Activated CD8-positive, alpha-beta memory T cell treated with anti-CD3 and anti-CD28 coated beads, Interleukin-2, amount 50 U/mL, for 24 hours (primary cell): ENCODE results near the gene IKZF4.
"Not testable (repeated sequence)": the region's sequence is repeated elsewhere in the genome, so short reads cannot be mapped to it uniquely, and the experiment has no call there.

Source experiments
- DNase-seq: peaks from one replicate; pipeline ENCODE4 v3.0.0-alpha.2; 2020; ENCODE audit errors: extremely low read depth

Gene IKZF4

DNA sequence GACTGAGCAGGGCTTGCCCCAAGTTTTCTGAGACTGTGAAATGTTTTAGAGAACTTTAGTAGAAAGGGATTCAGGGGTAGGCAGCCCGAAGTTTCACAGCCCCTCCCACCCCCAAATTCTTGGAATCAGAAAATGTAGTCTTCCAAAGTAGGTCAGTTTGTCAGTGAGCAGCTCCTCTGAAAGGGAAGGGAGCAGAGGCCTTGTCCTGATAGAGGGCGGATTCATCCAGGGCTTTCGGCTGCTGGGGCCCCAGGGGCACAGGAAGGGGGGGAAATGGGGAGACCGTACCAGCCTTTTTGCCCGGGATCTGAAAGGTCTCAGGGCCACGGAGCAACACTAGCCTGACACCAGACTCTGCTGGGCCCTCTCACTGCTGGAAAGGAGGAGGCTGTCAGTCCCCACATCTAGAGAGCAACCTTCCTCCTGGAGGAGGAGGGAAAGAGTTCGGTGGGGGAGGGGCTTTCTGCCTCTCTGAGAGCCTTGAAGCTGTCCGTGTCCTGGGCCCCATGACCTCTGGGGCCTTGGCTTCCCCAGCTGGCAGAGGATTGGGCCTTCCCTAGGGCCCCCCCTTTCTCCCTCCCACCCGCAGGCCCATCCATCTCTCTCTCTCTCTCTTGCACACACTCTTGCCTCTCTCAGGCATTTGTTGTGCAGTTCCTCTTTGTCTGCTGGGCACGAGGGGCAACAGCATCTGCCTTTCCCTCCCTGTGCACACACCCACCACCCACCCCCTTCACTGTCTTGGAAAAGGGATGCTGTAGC, at the start of gene IKZF4:
Gene IKZF4 (plus strand): TSS at position 621 of the 762 bp plus-strand sequence. CDS start 451 bp downstream, outside the sequence.
- no peak for DNase-seq

DNA sequence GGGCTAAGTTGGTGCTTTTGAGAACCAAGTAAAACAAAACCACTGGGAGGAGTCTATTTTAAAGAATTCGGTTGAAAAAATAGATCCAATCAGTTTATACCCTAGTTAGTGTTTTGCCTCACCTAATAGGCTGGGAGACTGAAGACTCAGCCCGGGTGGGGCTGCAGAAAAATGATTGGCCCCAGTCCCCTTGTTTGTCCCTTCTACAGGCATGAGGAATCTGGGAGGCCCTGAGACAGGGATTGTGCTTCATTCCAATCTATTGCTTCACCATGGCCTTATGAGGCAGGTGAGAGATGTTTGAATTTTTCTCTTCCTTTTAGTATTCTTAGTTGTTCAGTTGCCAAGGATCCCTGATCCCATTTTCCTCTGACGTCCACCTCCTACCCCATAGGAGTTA, 48.8 kb upstream of the IKZF4 start:
- DNase-seq: no peak

DNA sequence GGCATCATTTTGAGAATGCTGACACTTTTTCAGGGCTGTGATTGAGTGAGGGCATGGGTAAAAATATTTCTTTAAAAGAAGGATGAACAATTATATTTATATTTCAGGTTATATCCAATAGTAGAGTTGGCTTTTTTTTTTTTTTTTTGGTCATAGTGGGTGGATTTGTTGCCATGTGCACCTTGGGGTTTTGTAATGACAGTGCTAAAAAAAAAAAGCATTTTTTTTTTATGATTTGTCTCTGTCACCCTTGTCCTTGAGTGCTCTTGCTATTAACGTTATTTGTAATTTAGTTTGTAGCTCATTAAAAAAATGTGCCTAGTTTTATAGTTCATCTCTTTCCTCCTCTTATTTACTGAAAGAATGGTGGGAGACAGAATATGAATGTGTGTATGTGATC, 48.4 kb upstream of the IKZF4 start:
- DNase-seq: no peak

DNA sequence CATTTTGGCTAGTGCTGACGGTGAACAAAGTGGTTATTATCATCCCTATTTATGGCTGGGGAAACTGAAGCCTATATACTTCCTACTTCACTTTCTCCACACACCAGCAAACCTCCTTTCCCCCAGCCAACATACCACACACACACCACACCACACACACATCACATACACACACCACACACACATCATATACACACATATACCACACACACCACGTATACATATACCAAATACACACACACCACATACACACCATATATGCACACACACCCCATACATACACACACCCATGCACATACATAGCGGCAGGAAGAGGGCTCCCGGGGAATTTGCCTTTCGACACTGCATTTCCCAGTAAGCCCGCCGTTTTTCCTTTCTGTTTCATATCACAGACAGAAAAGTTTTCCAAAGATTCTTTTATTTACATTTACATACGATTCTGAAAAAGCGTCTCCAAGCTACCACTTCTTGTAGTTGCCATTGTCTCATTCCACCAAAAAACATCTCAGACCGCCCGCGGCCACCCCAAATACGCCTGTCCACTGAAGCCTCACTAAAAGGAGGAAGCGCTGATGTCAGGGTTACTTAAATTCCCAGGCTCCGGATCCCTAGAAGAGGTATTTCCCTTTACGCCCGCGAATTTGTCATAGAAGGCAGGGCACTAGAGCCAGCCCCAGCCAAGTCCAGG, 47.8 kb upstream of the IKZF4 start:
- DNase-seq: no peak

DNA sequence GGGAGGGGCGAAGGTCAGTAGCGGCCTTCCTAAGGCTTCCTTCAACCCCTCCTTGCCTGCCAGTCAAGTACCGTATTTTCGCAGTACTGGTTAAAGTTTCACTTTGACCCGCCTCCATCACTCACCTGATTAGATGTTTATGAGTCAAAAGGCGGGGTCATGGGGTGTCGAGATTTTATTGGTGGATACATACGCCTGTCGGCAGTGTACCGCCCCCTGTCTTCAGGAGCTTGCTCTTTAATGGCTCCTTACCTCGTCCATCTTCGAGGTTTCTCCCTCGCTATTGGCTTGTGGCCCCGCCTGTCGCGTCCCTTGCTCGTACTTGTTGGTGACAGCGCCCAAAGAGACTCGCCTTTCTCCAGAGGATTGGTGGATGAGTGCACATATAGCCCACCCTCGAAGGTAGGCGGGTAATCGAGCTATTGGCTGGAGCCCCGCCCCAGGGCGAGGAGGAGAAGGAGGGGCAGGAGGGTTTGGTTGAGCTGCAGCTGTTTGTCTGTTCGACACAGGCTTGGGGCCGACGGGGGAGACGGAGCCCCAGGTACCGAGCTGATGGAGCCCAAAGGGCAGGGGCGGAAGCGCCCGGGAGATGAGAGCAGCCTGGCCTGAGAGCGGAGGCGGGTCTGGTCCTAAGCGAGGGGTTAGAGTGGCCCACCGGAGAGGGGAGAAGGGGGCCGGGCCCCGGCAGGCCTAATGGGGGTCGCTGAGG, 47.1 kb upstream of the IKZF4 start, which contains the start of gene RAB5B:
Gene RAB5B (plus strand): TSS at position 480 of the 709 bp plus-strand sequence. CDS start 12,883 bp downstream, outside the sequence.
- peak; percentile 96 for DNase-seq

DNA sequence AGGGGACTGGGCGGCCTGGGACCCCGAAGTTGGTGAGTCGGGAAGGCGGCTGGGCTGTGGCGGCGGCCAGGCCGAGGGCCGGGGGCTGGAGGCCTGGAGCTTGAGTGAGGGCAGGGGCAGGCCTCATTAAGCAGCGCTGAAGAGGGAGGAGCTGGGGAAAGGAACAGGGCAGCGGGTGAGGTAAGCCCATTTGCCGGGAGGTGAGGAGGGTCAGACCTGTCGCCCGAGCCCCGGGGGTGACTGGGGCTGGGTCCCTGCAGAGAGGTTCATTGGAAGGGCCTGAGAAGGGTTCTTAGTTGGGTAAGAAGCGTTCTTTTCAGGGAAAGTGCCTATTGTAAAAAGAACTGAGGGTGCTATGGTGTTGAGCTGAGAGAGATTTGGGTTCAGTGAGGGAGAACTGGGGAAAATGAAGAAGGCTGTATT, 46.5 kb upstream of the IKZF4 start:
- no peak for DNase-seq

DNA sequence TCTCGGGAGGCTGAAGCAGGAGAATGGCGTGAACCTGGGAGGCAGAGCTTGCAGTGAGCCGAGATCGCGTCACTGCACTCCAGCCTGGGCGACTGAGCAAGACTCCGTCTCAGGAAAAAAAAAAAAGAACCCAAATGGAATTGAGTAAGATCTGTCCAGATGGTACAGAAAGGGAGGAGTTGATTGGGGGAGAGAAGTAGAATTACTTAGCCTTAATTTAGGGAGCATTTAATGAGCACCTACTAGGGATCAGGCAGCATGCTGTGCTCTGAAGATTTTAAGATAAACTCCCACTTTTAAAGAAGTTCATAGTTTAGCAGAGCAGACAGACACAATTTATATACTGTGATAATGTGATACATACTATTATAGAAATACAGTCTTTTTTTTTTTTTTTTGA, 42.5 kb upstream of the IKZF4 start:
- DNase-seq: no peak

DNA sequence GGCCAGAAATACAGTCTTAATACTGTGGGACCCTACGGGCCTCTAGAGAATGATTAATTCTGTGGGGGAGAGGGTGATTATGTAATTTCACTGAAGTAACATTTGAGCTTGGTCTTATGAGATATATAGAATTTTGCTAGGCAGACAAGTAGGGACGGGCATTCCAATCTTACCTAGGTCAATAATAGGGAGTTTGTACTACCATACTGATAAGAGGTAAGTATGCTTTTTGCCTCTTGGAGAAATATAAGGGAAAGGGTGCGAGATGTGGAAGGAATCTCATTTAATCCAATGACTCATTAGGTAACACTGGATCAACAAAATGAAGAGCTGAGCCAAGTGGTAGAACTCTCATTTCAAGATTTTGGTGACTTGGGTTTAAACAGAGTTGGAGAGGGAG, 41.8 kb upstream of the IKZF4 start:
- no peak for DNase-seq

DNA sequence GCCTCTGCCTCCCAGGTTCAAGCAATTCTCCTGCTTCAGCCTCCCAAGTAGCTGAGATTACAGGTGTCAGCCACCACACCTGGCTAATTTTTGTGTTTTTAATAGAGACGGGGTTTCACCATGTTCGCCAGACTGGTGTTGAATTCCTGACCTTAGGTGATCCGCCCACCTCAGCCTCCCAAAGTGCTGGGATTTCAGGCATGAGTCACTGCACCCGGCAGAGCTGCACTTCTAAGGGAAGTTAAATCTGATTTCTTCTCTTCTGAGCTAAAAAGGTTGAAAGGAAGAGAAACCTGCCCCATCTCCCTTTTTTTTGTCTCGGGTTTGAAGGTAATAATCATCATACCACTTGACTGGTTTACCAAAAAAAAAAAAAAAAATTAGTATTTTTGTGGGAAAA, 39.0 kb upstream of the IKZF4 start:
- not testable (repeated sequence) for DNase-seq

DNA sequence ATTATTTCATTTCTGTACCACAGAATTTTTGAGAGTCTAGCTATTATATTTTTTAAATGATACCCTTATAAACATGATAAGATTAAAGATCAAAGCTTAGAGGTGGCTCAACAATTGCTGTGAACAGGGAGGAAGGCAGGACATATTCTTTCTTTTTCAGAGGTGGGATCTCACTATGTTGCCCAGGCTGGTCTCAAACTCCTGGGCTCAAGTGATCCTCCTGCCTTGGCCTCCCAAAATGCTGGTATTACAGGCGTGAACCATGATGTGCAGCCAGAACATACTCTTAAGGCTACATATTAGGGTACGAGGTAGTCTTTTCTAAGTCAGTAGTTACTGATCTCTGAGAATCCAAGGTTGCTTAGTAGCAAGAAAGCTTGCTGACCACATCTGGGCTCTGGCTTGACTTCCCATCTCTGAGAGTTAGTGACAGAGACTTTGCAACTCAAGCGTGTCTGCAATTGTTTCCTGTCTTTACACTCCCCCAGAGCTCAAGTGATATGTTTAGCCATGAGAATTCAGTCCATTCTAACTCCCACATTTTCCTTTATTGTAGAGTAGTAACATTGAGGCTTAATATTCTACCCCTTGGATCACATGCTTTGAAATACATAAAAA, 38.4 kb upstream of the IKZF4 start:
- DNase-seq: no peak

DNA sequence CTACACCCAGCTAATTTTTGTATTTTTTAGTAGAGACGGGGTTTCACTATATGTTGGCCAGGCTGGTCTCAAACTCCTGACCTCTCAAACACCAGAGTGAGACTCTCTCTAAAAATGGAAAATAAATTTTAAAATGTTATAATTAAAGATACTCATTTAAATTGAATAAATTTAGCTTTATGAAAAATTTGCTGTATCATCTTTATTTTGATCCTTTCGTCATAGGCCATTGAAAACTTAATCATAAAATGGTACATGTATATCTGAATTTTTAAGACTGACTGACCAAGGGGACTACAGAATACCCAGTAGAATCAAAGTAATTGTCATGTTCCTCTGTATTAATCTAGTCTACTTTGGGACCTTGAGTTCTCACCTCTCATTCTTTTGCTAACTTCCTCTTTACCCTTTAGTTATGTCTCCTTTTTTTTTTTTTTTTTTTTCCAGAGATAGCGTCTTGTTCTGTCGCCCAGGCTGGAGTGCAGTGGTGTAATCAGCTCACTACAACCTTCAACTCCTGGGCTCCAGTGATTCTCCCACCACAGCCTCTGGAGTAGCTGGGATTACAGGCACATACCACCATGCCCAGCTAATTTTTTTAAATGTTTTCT, 37.5 kb upstream of the IKZF4 start:
- DNase-seq: no peak

DNA sequence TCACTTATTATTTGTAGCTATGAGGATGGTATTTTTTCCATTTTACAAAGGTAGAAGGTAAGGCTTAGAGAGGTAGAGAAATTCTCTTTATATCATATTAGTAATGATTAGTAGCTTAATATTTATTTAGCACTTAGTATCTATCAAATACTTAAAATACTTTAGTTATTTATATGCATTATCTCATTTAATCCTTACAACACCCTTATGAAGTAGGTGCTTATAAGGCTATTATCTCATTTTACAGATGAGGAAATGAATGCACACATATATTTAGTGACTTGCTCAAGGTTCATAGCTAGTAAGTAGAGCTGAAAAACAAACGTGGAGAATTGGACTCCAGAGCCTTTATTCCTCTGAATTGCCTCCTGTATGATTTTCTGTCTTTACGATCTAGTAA, 36.0 kb upstream of the IKZF4 start:
- no peak for DNase-seq

DNA sequence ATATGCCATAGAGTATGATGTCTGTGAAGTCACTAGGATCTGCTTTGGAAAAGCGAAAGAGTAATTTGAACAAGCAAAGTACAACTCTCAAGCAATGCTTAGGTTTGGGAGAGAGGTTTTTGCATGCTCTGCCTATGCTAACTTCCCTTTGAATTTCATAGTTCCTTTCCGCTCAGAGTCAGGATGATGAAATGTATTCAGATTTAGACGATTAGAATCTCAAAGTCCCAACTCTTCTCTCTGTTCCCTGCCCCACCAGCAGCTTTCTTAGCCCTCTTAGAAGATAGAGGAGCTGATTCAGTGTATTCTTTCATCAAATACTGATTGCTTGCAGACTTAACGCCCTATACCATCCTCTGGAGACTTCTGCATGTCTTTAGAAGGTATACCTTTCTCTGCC, 35.5 kb upstream of the IKZF4 start:
- DNase-seq: no peak

DNA sequence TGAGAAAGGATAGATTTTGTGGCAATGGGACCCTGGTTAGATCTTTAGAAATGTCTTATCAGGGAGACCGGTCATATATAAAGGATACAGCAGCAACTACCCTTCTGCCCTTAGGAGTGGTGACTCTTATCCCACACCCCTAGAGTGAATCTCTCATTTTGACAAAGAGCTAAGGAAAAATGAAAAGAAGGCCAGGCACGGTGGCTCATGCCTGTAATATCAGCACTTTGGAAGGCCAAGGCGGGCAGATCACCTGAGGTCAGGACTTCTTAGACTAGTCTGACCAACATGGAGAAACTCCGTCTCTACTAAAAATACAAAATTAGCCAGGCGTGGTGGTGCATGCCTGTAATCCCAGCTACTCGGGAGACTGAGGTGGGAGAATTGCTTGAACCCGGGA, 34.9 kb upstream of the IKZF4 start:
- not testable (repeated sequence) for DNase-seq

DNA sequence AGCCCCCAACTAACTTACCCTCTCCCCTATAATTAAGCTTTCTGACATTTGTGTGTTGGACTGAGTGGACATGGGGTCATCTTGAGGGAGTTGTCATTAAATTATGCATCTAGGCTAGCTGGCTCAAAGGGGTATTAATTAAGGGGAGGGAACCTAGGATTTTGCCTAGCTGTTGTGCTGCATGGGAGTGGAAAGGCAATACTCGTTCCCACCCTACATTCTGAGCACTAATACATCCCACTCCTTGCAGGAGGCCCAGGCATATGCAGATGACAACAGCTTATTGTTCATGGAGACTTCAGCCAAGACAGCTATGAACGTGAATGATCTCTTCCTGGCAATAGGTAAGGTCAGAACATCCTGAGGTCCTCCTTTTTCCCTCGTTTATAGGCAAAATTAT, 29.7 kb upstream of the IKZF4 start:
- DNase-seq: no peak

DNA sequence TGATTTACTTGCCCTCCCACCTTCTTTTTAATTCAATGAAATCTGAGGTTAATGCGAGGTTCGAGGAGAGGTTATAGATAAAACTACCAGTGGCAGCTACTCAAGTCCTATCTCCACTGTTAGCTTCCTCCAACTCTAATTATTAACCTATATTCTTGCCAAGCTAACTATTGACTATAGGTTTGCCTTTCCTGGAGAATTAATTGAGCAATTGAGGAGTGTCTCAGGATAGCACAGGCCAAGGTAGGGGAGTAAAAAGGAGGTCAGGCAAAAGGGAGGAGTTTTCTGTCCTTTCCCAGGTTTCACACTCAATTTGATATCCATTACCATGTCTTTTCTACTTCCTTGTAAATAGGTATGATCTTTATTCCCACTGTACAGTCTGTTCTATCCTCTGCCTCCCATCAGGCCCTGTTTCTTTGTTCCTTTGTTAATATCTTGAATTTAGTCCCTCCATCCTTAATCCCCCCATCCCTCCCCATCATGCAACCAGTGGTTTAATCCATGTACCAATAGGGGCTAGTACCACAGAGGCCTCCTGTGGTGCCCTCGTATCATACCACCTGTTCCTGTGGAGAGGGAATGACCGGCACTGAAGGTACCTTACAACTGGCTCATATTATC, 27.5 kb upstream of the IKZF4 start:
- DNase-seq: no peak

DNA sequence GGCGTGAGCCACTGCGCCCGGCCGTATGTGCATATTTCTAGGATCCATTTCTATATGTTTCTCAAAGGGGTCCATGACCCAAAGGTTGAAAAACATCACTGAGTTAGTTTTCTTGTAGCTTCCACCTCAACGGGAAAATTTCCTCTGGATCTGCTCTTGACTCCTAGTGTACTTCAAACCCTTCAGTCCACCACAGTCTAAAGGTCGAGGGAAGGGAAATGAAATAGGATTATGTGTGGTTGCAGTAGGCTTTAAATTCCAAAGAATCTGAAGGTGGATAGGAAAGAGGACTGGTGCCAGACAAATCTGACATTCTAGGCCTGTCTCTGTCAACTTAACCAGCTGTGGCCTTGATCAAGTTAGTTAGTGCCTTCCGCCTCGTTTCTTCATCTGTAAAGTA, 25.5 kb upstream of the IKZF4 start:
- DNase-seq: no peak

DNA sequence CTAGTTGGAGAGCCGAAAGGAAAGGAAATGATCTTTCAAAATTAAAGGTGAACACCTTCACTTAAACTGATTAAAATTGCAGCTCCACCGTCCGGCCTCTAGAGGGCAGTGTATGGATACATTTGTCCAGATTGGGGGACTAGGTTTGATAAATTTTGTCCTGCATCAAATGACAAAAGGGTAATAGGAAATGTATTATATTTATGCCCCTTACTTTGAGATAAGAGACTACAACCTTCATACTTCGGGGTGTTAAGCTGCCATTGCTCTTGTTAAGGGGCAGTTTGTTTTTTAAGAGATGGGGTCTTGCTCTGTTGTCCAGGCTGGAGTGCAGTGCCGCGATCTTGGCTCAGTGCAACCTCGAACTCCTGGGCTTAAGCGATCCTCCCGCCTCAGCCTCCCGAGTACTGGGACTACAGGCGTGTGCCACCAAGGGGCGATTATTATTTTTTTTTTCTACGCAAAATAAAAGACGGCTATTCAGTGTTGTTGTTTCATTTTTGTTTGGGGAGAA, 24.6 kb upstream of the IKZF4 start:
- no peak for DNase-seq

DNA sequence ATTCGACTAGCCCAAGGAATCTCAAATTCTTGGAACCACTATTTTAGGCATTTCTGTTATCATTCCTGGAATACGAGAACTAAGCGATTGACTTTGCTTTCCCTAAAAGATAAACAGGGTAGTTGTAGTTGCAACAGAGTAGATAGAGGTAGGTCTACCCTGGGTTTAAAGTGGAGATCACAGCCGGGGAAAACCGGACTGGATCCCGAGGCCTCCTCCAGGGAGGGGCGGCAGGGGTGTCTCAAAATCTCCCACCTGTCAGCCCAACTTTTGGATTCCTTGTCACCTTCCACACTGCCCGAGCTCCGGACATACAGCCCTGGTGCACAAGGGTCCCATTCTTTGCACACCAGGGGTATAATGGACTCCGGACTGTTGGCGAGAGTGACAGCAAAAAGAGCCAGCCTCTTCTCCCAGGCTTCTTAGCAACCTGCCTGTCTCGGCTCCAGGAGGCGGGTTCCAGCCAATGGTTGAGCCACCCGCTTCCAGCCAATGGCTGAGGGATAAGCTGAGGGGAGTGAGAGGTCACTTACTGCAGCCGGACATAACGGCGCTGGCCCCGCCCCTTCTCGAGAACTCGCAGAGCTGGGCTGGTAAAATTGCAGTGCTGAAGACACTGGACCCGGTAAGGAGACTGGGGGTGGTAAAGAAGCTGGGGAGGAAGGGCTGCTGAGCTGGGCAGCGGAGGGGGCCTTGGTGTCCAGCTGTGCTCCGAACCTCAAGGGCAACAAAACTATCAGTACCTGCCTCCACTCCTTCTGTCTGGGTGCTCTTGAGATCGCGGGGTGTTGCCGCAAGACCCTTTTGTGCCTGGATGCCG, 23.9 kb upstream of the IKZF4 start, which contains the start of gene SUOX:
Gene SUOX (plus strand): TSS at position 562 of the 820 bp plus-strand sequence. CDS start 4,946 bp downstream, outside the sequence.
- no peak for DNase-seq

DNA sequence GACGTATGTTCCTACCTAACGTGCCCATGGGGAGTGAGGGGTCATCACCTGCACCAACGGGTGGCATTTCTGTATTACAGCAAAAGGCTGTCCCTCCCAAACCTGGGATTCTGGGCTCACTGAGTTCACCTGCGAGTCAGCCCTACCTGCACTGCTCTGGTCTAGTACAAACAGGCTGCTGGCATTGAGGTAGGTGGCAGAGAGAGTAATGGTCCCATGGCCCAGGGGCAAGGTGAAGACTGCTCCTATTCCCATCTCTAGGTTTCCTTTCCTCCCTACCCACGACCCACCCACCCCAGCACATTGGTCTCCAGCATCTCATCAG, 23.3 kb upstream of the IKZF4 start:
- no peak for DNase-seq
